K562 (cell line): Measurements from ENCODE around the gene CMIP.

Experiments used
- ARNT ChIP-seq, 2 experiments: fragments of 450-650 bp; IDR thresholded peaks; 2 replicates each; pipeline ENCODE4 v1.6.1; 2016; ENCODE audit warnings: mild to moderate bottlenecking in 1 of 2
- CHD4 ChIP-seq: fragments of 200-600 bp; sonication (generic); IDR thresholded peaks from 3 replicates; pipeline ENCODE4 v1.6.1; 2012; ENCODE audit warnings: low read depth, mild to moderate bottlenecking, mixed read lengths, low read length, inconsistent platforms; ENCODE audit not compliant: insufficient read depth, insufficient replicate concordance, poor library complexity, severe bottlenecking
- CTCF ChIP-seq, 3 experiments: IDR thresholded peaks in 2 of 3; conservative IDR thresholded peaks in 1 of 3; 2 replicates each; pipeline ENCODE4 v1.5.1; 2011 to 2012; ENCODE audit warnings: low read length in 3 of 3, mild to moderate bottlenecking in 3 of 3, control low read depth in 2 of 3, improper control_type of control experiment in 1 of 3, inconsistent platforms in 1 of 3, low read depth in 1 of 3, mixed read lengths in 1 of 3, moderate library complexity in 1 of 3; ENCODE audit not compliant: insufficient read depth in 2 of 3
- FOXK2 ChIP-seq, 2 experiments: fragments of 450-650 bp; IDR thresholded peaks in 1 of 2; conservative IDR thresholded peaks in 1 of 2; 2 replicates each; pipeline ENCODE4 v1.6.1; 2016; ENCODE audit warnings: low read depth in 2 of 2, mild to moderate bottlenecking in 1 of 2
- KAT8 ChIP-seq: fragments of 450-650 bp; IDR thresholded peaks from 2 replicates; pipeline ENCODE4 v1.6.1; 2016; ENCODE audit warnings: low read depth, mild to moderate bottlenecking
- MED1 ChIP-seq: sonication (generic); formaldehyde crosslinking; IDR thresholded peaks from 2 replicates; pipeline ENCODE4 v1.8.1; 2023; ENCODE audit warnings: missing genetic modification reagents, borderline replicate concordance
- MXI1 ChIP-seq: IDR thresholded peaks from 2 replicates; pipeline ENCODE4 v1.6.1; 2011; ENCODE audit warnings: low read depth, mild to moderate bottlenecking, improper control_type of control experiment, low read length
- NCOA1 ChIP-seq: fragments of 450-650 bp; IDR thresholded peaks from 2 replicates; pipeline ENCODE4 v1.6.1; 2016; ENCODE audit warnings: low read depth
- NR2C1 ChIP-seq, 2 experiments: fragments of 450-650 bp; IDR thresholded peaks; 2 replicates each; pipeline ENCODE4 v1.6.1; 2017; ENCODE audit warnings: mild to moderate bottlenecking in 2 of 2, antibody characterized with exemption in 1 of 2, inconsistent platforms in 1 of 2, missing compliant biosample characterization in 1 of 2, missing genetic modification characterization in 1 of 2
- PRPF4 ChIP-seq: fragments of 200-400 bp; formaldehyde crosslinking; IDR thresholded peaks from one replicate; pipeline ENCODE4 v1.6.1; 2017; ENCODE audit warnings: low read length, low read depth, mild to moderate bottlenecking; ENCODE audit not compliant: insufficient read depth, poor library complexity, severe bottlenecking
- RB1 ChIP-seq: fragments of 450-650 bp; IDR thresholded peaks from 2 replicates; pipeline ENCODE4 v1.6.1; 2017; ENCODE audit warnings: low read depth, mild to moderate bottlenecking
- SOX6 ChIP-seq: fragments of 450-650 bp; IDR thresholded peaks from 2 replicates; pipeline ENCODE4 v1.6.1; 2014; ENCODE audit warnings: mild to moderate bottlenecking
- TSHZ1 ChIP-seq: fragments of 250-450 bp; sonication (Bioruptor Pico); IDR thresholded peaks from 2 replicates; pipeline ENCODE4 v1.4.0; 2020; ENCODE audit warnings: mild to moderate bottlenecking, moderate library complexity
- ZNF609 ChIP-seq: sonication (generic); formaldehyde crosslinking; IDR thresholded peaks from 2 replicates; pipeline ENCODE4 v1.8.1; 2023; ENCODE audit warnings: missing genetic modification reagents, mild to moderate bottlenecking, borderline replicate concordance

- TF ChIP-seq ARNT (IDR thresholded peaks at IDR 0.05) (no peak), CHD4 (no peak), KAT8 (no peak), PRPF4 (no peak), RB1 (no peak), ZNF609 (no peak), FOXK2 (conservative IDR thresholded peaks at IDR 0.05 in 1 of 2, IDR thresholded peaks at IDR 0.05 in 1 of 2; ENCODE audit: low read depth in 2 of 2) (no peak), MXI1 (no peak), MED1 (CRISPR knock-in tag) (no peak), CTCF (IDR thresholded peaks at IDR 0.05 in 2 of 3, conservative IDR thresholded peaks at IDR 0.05 in 1 of 3; ENCODE audit: insufficient read depth in 2 of 3, low read depth in 1 of 3, low read length in 3 of 3) (no peak), NR2C1 (IDR thresholded peaks at IDR 0.05) (no peak), NR2C1 (tag; IDR thresholded peaks at IDR 0.05) (no peak), SOX6 (no peak), NCOA1 (no peak), TSHZ1 (CRISPR knock-in tag) (no peak)
Observed at GRCh38 chr16:81548551-81548875, 103.9 kb downstream of the CMIP start.
